ENCODE measurements around the gene SERPINB6. TPM values are rescaled to one million over a fixed set of nuclear protein-coding genes. Genes with fewer than 3 reads are reported as not detected.
"Not testable (repeated sequence)": the region's sequence is repeated elsewhere in the genome, so short reads cannot be mapped to it uniquely, and the experiment has no call there.

The SERPINB6 gene
- polyA plus RNA-seq, 4 donors = 83.0 to 97.4 (median 84.7) TPM

DNA sequence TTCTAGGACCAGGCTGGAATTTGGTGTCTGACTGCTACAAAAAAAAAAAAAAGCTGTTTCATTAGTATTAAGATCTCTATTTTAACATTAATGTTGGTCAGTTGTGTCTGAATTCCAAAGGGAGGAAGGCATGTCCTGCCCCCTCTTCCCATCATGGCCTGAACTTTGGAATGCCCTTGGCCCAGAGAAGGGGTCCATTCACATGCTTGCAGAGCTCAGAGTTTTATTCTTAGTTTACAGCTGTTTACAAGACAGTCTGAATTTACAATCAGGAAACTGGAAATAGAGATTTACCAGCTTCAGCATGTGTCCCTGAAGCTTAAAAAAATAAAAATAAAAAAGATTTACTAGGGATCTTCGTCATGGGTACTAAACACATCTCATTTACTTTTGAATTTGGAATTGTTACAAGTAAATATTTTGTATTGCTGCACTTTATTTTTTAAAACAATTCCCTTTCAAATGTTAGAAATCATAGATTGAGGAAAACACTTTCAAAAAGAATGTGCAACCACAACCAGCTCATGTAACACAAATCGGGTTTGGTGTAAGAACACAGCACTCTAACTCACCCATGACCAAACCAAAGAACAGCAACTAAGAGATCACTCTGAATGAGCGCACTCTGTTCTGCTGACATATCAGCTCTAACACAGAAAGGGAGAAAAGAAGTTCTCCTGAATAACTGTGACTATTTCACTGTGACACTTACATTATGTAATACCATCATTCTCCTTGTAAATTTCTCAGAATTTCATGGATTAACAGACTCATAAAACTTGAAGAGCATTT, 6.6 kb upstream of the SERPINB6 start:
- DNase-seq (ENCODE audit: low read depth in 4 of 4, low spot score in 3 of 4) = no peak

DNA sequence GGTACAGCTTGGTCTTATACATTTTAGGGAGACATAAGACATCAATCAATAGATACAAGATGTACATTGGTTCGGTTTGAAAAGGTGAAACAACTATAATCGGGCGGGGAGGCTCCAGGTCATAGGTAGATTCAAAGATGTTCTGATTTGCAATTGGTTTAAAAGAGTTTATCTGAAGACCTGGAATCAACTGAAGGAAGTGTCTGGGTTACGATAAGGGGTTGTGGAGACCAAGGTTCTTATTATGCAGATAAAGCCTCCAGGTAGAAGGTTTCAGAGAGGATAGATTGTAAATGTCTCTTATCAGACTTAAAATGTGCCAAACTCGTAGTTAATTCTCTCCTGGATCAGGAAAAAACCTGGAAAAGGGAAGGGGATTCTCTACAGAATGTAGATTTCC, 5.9 kb upstream of the SERPINB6 start:
- no peak for DNase-seq (ENCODE audit: low read depth in 4 of 4, low spot score in 3 of 4)

DNA sequence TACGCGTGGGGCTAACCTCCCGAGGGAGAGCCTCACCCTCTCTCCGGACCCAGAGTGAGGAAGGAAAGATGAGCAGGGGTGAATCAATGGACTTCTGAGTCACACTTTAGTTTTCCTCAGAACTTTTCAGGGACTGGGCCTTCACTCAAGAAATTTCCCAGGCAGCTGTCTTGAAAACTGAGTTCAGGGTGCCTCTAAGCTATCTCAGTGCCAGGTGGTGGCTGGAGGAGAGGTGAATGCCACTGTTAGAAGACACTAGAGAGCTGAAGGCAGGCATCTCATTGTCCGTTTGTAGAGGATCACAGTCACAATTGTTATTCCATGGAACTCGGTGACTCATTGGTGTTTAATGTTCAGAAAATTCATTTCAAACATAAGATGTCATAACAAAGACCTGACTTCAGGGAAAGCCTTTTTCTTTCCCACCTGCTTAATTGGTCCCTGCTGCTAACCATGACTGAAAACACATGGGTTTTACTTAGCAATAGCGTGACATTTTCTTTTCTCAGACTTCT, 5.3 kb upstream of the SERPINB6 start:
- no peak for DNase-seq (ENCODE audit: low read depth in 4 of 4, low spot score in 3 of 4)

DNA sequence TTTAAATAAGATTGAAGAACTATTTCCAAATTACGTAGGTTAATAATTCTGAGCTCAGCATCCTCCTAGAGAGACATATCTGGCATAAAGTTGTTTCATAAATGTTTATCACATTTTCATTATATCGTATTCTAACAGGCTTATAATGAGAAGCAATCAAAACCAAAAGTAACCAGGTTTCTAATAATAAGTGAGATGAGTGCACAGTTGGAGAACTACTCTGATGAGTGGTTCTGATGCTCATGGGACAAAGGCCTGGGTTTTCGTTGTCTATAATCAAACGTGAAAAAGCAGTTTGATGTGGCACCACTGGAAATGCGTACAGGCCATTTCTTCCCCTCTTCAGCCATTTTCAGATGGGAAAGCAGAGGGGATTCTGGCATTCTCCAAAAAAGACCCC, 4.7 kb upstream of the SERPINB6 start:
- no peak for DNase-seq (ENCODE audit: low read depth in 4 of 4, low spot score in 3 of 4)

DNA sequence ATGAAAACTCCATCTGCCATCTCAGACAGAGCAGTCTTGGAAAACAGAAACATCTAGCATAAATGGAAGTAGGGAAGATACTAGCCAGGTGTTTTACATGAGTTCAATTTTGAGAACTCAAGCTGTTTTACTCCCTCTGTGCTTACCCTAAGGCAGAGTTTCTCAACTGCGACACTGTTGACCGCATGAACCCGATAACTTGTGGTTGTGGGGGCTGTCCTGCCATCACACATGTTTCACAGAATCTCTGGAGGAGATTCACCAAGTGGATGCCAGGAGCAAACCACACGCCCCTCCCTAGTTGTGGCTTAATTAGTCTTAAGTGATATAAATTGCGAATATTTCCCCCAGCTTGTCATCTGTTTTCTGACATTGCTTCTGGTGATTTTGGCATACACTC, 2.3 kb upstream of the SERPINB6 start:
- no peak for DNase-seq (ENCODE audit: low read depth in 4 of 4, low spot score in 3 of 4)

DNA sequence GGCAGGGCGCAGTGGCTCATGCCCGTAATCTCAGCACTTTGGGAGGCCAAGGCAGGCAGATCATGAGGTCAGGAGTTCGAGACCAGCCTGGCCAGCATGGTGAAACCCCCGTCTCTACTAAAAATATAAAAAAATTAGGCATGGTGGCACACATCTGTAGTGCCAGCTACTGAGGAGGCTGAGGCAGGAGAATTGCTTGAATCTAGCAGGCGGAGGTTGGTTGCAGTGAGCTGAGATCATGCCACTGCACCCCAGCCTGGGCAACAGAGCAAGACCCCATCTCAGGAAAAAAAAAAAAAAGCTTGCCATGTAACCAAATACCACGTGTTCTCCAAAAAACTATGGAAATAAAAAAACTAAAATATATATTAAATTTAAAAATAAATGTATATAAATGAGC, 1.8 kb upstream of the SERPINB6 start:
- not testable (repeated sequence) for DNase-seq (ENCODE audit: low read depth in 4 of 4, low spot score in 3 of 4)

DNA sequence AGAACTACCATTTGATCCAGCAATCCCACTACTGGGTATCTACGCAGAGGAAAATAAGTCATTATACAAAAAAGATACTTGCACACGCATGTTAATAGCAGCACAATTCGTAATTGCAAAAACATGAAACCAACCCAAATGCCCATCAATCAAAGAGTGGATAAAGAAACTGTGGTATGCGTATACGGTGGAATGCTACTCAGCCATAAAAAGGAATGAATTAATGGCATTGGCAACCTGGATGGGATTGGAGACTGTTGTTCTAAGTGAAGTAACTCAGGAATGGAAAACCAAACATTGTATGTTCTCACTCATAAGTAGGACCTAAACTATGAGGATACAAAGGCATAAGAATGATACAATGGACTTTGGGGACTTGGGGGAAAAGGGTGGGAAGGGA, 1.3 kb upstream of the SERPINB6 start:
- not testable (repeated sequence) for DNase-seq (ENCODE audit: low read depth in 4 of 4, low spot score in 3 of 4)

DNA sequence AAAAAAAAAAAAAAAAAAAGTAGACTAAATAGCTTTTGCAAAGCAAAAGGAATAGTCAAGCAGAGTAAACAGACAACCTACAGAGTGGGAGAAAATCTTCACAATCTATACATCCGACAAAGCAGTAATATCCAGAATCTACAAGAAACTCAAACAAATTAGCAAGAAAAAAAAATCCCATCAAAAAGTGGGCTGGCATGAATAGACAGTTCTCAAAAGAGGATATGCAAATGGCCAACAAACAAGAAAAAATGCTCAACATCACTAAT, 786 bp upstream of the SERPINB6 start:
- not testable (repeated sequence) for DNase-seq (ENCODE audit: low read depth in 4 of 4, low spot score in 3 of 4)

DNA sequence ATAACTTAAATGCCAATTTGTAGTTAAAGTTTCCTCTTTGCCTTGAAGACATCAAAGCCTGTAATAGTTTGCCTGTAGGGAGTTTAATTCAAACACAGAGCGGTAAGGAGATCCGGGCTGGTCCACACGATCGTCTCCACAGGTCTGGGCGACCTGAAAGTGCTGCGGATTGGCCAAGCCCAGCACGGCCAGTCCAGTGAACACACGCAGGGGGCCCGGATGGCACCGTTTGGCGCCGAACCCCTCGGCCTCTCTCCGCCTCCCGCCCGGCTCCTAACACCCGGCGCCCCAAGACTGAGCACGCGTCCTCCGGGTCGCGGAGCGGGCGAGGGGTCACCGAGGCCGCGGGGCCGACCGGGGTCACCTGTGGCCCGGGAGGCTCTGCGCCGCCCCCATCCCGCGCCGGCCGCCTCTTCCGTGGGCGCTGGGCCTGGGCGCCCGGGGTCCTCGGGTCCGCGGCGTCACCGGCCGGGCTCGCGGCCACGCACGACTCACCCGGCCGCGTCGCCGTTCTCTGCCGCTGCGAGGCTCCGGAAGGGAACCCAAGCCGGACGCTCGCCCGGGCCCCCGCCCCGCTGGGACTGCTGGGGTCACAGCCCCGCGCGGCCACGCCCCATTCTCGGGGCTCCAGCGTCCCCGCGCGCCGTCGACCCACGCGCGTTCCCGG, 481 bp downstream of the SERPINB6 start:
- peak in 1 of 4 donors; percentile 22 for DNase-seq (ENCODE audit: low read depth in 4 of 4, low spot score in 3 of 4)

DNA sequence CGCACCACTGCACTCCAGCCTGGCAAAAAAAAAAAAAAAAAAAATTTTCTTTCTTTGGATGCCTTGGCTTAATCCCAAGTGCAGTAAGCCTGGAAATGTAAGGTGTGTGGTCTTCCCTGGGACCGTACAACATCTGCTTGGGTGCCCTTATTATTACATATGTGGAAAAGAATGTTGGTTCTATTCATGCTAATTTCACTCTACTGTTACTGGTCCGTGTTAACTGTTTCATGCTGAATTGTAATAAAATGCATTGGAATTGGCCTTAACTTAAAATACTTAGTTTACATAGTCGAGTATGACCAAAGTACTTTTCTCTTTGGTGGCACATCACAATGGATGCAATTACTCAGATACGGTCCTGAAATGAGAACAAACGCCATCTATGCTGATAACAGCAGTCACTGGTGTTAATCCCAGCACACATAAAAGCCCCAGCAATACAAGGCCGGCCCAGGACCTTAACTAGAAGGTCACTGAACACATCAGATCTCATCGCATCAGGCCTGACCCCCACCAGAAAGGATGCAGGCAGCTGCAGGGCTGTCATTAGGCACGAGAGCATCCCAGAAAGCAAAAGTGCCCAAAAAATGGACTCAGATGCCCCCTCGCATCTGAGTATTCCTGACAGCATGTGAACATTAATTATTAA, 1.2 kb downstream of the SERPINB6 start:
- no peak for DNase-seq (ENCODE audit: low read depth in 4 of 4, low spot score in 3 of 4)

DNA sequence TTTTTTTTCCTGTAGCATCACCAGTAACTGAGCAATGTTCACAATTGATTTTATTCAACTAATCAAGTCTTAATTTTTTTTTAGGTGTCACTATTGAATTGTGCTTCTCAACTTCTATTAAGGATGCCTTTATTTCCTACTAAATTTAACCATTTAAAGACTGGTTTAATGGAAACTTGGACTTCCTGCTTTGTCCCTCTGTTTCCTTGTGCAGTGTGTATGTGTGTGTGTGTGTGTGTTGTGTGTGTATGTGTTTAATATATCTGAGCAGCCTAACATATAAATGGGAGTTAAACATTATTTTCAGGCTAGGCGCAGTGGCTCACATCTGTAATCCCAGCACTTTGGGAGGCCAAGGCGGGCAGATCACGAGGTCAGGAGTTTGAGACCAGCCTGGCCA, 1.8 kb downstream of the SERPINB6 start:
- no peak for DNase-seq (ENCODE audit: low read depth in 4 of 4, low spot score in 3 of 4)

DNA sequence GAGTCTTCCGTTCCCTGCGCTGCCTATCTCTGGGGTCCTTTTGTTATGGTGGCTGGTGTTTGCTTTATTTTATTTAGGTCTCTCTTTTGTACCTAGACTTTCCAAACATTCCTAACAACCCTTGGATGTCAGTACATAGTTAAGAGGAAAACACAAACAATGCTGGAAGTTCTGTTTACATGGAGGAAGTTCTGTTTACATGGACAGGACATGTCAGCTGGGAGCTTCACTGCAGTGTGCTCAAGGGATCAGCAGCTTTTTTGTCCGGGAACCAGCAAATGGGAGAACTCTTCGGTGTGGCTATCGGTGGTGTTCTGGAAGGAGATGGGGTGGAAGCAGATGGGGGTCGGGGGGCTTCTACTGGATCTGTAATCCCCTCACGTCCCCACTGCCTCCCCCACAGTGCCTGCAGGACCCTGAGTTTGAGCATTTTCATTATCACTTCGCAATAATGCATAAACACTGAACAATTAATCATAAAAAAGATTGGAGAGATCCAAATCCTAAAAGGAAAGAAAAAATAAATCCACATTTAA, 2.7 kb downstream of the SERPINB6 start:
- DNase-seq (ENCODE audit: low read depth in 4 of 4, low spot score in 3 of 4) = no peak

DNA sequence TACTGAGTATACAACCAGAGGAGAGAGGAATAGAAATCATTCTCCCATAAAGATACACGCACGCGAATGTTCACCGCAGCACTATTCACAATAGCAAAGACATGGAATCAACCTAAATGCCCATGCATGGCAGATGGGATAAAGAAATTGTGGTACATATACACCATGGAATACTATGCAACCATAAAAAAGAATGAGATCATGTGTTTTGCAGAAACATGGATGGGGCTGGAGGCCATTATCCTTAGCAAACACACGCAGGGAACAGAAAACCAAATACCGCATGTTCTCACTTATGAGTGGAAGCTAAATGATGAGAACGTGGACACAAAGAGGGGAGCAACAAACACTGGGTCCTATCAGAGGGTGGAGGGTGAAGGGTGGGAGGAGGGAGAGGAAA, 3.4 kb downstream of the SERPINB6 start:
- no peak for DNase-seq (ENCODE audit: low read depth in 4 of 4, low spot score in 3 of 4)

DNA sequence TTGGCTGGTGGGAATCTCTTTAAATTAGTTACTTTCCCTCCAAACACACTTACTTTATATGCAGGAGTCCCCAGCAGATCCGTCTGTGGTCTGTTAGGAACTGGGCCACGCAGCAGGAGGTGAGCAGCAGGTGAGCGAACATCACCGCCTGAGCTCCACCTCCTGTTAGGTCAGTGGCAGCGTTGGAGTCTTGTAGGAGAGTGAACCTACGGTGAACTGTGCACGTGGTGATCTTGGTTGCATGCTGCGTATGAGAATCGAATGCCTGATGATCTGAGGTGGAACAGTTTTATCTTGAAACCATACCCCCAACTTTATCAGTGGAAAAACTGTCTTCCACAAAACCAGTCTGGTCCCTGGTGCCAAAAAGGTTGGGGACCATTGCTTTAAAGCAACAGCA, 5.0 kb downstream of the SERPINB6 start:
- DNase-seq (ENCODE audit: low read depth in 4 of 4, low spot score in 3 of 4) = no peak

DNA sequence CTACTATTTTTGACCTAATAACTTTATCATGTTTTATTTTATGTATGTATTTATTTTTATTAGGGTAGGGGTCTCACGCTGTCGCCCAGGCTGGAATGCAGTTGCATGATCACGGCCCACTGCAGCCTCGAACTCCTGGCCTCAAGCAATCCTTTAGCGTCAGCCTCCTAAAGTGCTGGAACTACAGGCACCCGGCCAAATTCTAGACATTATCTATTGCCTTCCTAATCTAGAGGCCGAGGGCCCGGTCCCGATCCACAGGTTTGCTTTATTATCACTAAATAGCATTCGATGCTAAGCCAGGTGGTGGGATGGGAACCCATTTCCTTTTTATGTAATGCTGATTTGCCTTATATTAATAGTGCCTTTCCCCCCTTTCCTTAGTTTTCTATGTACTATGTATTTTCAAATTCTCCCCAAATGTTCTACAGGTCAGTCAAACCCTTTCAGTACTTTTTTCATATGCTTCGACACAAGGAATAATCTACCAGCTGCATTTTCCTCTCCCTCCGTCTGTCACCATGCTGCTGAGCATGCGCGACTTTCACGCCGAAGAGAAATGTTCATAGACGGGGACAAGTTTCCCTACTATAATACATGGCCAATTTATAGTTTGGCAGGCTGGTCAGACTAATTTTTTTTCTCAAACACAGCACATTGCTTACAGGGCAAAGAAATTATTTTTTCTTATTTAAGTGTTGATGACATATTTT, 6.4 kb downstream of the SERPINB6 start:
- DNase-seq (ENCODE audit: low read depth in 4 of 4, low spot score in 3 of 4) = no peak

DNA sequence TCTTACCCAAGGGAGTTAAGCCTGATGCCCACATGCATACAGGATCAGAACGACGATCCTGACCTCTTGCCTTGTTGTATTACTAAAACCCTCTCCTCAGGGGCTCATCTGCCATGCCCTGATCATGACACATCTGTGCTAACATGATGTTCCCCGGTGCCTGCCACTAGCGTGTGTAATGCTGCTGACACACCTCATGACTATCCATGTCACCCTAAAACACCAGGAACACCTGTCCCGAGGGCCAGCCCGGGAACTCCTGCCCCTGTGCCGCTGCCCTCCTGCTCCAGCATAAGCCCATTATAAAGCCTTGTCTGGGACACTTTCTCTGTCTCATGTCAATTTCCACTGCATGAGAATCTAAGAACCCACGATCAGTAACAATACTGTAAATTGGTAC, 7.6 kb downstream of the SERPINB6 start:
- no peak for DNase-seq (ENCODE audit: low read depth in 4 of 4, low spot score in 3 of 4)

DNA sequence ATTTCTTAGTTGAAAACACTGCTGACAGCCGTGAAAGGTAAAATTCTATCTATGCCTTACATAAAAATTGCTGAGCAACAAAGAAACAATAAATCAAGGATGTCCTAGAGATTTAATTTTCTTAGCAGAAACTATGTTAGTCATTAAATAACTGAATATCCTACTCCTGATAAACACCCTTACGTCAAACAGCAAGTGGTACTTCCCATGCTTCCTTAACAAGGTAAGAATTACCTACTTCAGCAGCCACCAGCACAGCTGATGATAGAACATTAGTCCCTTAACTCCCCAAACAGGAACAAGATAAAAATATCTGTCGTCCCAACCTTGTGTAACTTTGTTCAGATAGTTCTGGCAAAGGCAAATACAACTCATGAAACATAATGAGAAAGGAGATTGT, 8.7 kb downstream of the SERPINB6 start:
- DNase-seq (ENCODE audit: low read depth in 4 of 4, low spot score in 3 of 4) = no peak

DNA sequence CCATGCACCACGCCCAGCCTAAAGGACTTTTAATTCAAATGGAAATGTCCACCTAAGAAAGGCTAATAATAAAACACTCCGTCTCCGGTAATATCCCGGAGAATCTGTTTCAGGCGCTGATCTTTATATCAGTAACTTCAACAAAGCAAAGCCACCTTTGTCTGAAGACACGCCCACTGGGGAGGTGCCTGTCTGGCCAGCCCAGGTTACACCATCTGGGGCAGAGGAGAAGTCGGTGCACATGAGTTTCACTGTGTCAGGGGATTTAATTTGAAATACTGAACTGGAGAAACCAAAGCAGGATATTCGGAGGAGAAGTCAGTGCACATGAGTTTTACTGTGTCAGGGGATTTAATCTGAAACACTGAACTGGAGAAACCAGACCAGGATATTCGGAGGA, 9.4 kb downstream of the SERPINB6 start:
- DNase-seq (ENCODE audit: low read depth in 4 of 4, low spot score in 3 of 4) = no peak

DNA sequence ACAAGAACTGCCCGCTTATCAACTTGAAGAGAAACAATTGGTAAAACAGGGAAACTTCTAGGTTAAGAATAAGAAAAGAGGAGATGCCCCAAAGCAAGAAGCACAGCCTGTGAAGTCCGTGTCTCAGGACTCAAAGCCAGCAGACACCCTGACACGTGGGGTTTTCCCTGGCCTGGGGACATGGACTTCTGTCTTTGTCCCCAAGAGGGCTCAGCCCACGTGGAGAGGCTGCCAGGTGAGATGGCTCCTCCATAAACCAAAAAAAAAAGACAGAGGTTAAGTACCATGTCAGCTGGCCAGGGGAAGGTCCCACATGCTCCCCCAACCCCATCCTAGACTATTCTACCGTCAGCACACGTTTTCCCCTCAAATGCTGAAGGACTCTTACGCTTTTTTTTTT, 9.9 kb downstream of the SERPINB6 start:
- DNase-seq (ENCODE audit: low read depth in 4 of 4, low spot score in 3 of 4) = no peak

DNA sequence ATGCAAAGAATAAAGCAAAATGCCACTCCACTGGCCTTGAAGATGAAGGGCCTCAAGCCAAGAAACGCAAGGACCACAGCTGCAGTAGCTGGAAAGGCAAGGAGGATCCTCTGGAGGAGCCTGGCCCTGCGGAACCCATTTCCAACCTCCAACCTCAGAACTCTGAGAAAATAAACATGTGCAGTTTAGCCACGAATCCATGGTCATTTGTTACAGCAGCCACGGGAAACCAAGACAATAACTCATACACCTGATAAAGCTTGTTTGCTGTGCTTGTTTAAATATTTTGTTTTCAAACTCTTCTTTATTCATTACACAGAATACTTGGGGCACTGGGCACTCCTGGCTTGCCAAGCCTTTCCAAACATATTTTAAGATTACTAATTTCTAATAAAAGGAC, 10.4 kb downstream of the SERPINB6 start:
- no peak for DNase-seq (ENCODE audit: low read depth in 4 of 4, low spot score in 3 of 4)
